HG03097 (cell line): Measurements from ENCODE around the gene SLCO6A1.

Source experiments
- ATAC-seq: cut with Tn5 transposase; IDR thresholded peaks from one replicate; pipeline ENCODE4 v1.9.1; 2021; ENCODE audit not compliant: unreplicated experiment, low FRiP score

The SLCO6A1 gene

DNA sequence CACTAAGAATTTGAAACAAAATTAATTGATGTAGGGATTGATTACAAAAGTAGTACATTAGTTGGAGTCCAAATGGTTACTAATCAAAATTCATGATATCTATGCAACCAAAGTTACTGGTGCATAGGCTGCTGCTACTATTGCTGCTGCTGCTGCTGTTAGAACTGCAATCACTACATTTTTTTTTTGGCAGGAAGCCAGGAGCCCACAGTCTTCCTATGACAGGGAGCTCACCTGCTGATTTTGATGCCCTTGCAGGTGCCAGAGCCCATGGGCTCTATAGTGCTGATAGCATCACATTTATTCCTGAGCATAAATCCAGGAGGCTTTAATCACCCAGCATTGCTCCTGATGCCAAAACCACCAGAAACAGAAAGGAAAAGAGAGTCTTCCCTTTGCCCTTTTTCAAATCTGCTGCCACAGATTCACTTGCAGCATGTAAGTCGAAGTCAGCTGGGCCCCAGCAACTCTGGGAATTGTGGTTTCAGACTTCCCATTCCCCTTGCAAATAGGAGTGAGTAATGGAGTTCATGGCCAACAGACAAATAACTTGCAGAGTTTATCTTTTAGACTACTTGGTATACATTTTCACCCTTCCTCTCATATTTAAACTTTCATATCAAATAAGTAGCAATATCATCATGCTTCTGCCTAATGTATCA, 17.6 kb downstream of the SLCO6A1 start:
- ATAC-seq: no peak

DNA sequence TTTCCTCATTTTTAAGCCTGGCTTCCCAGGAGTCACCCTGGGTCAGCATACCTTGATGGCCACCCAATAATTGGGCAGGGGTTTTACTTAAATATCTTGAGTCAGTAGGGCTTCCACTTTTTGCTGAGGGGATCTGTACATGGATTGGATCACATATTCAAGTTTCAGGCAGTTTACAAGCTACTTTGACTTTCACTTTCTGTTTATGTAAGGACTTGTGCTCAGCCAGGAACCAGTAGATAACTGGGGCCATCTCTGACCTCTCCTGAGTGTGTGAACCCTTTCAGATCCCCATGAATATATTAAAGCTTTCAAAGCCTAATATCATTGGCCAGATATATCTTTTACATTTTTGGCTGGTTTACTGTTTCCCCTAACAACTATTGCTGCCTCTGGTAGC, 45.1 kb downstream of the SLCO6A1 start:
- ATAC-seq: peak; percentile 88

DNA sequence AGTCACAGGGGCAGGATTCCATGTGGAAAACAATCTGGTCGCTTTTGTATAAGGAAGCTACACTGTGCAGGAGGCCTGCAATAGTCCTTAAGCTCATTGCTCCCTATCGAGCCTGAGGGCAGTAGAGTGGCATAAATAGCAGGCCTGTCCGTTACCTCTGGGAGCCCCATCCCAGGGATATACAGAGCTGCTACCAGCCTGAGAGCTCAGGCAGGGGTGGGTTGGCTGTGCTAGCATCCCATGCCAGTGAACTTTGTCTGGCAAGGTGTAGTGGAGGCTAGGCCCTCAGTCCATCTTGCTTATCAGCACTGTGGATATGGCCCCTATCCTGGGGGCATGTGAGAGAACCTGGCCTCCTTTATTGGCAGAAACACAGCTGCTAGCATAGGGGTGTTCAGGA, 47.7 kb downstream of the SLCO6A1 start:
- no peak for ATAC-seq

DNA sequence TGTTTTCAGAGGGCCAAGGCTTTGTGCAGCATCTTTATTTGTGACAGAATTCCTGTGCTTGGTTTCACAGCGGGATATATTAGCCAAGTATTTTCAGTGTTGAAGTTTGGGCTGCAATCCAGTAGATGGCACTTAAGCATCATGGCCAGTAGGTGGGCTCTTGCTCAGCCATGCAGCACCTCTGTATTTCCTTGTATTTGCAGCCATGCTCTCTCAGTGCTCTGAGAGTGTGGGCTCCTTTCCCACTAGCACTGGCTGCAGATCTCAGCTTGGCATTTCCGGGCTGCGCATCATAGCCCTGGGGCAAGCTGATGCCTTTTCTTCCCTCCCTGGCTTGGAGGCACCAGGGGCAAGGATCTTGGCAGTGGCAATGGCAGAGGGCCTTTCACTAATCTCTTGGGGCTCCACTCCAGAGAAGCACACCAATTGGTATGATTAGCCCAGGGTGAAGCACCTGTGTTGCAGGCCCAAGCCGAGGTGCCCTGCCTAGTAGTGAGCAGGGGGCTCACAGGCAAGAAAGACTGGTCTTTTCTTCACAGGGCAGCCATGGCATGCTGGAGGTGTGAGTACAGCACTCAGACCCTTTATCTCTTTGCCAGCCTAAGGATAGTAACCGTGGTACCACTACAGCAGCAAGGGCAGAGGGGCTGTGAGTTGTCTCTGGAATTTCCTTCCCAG, 48.3 kb downstream of the SLCO6A1 start:
- ATAC-seq: no peak

DNA sequence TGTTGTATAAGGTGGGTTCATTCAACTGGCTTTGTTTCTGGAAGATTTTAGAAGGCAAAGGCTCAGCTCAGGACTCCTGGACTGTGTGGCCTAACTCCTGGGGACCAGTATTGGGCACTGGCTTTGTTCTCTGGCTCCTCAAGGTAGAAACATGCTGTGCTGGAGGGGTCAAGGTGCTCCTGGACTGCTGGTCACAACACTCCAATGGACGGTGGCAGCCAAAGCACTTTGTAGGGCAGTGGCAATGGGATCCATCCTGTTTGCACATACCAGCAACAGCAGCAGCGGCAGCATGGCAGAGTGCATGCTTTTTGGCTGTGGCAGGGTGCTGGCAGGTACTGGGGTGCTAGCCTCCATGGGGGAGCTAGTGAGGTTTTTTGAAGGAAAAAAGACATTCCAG, 65.3 kb downstream of the SLCO6A1 start:
- ATAC-seq: no peak

- ATAC-seq: no peak
These were observed 77.2 kb downstream of the SLCO6A1 start for GRCh38 chr5:102421647-102422046.

DNA sequence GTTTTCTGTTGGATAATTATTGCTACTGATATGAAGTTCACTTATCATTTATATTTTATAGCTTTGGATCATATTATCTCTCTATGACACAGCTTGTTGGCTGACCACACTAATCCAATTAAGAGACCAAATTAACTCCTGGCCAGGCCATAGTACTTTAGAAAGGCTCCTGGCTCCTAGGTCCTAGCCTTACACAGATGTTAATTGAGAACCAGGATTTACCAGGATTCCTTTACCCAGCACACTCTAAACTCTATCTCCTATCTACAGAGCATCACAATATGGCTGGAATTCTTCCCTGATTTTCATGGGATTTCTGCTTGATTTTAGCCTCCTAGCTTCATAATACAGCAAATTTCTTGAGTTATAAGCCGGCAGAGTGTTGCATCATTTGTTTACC, 80.3 kb downstream of the SLCO6A1 start:
- ATAC-seq: no peak

DNA sequence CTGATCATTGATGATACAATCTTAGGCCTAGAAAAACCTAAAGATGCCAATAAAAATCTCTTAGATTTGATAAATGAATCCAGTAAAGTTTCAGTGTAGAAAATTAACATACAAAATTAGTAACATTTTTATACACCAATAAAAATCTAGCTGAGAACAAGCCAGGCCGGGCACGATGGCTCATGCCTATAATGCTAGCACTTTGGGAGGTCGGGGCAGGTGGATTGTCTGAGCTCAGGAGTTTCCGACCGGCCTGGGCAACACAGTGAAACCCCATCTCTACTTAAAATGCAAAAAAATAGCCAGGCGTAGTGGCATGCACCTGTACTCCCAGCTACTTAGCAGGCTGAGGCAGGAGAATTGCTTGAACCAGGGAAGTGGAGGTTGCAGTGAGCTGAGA, 84.4 kb downstream of the SLCO6A1 start:
- ATAC-seq: no peak

DNA sequence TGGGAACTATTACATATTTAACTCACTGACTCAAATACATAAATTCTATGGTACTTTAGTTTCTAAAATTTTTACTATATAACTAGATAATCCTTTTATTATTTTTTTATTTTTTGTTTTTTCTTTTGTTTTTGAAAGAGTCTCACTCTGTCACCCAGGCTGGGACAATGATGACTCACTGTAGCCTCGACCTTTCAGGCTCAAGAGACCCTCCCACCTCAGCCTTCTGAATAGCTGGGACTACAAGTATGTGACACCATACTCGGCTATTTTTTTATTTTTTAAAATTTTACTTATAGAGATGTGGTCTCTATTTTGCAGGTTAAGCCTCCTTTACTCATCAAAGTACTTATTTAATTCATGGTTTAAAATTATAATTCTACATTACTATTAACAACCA, 110.6 kb downstream of the SLCO6A1 start:
- no peak for ATAC-seq

DNA sequence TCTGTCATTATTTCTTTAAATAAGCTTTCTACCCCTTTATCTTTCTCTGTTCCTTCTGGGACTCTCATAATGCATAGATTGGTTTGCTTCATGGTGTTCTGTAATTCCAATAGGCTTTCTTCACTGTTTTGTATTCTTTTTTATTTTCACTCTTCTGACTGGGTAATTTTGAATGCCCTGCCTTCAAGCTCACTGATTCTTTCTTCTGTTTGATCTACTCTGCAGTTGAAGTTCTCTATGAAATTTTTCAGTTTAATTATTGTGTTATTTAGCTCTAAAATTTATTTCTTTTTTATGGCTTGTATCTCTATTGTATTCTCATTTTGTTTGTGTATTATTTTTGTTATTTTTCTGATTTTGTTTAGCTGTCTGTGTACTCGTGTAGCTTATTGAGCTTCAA, 113.4 kb downstream of the SLCO6A1 start:
- no peak for ATAC-seq

DNA sequence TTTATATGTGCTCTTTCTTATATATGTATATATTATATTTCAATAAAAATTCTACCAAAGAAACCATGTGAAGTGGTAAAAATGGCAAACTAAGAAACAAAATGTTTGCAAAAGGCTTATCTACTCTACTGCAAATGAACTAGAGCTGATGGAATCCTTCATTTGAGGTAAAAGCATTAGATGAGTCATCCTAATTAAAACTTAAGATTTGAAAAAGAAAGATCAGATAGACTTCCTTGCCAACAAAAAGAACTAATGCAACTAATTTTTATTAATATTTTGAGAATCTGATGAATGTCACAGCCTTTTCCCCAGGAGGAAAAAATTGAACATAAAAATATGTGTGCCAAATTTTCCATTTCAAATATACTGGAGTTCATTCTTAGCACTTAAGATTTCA, 118.6 kb downstream of the SLCO6A1 start:
- ATAC-seq: no peak

GRCh38 chr5:102375876-102376275, 122.9 kb downstream of the SLCO6A1 start:
- no peak for ATAC-seq

DNA sequence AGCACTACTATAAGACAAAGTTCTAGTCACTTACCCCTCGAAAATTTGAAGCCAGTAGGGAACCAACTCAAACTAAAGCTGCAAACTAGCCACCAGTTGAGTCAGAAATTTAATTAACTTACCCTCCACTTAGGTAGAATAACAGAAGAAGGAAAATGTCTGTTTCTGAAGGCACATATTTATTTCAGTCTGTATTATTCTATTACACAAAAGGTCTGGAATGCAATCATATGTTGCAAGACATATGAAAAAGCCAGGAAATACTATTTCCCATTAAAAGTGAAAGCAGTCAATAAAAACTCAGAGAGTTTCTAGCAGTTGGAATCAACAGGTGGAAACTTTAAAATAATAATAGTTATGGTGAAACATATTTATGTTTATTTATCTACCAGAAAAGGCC, 123.5 kb downstream of the SLCO6A1 start:
- no peak for ATAC-seq

DNA sequence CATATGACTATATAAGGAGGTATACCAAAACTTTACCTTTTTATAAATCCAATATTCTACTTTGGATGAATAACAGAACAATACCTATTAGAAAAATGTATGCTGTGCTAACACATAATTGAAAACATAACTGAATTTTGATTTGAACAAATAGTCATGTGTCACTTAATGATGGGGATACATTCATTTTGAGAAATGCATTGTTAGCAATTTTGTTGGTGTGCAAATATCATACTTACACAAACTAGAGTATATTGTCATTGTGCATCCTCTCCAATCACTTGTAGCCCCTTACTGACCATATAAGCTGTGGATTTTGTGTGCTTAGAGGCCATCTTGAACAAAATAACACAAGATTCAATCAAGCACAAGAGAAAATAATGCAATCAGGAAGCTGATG, 130.4 kb downstream of the SLCO6A1 start:
- no peak for ATAC-seq

DNA sequence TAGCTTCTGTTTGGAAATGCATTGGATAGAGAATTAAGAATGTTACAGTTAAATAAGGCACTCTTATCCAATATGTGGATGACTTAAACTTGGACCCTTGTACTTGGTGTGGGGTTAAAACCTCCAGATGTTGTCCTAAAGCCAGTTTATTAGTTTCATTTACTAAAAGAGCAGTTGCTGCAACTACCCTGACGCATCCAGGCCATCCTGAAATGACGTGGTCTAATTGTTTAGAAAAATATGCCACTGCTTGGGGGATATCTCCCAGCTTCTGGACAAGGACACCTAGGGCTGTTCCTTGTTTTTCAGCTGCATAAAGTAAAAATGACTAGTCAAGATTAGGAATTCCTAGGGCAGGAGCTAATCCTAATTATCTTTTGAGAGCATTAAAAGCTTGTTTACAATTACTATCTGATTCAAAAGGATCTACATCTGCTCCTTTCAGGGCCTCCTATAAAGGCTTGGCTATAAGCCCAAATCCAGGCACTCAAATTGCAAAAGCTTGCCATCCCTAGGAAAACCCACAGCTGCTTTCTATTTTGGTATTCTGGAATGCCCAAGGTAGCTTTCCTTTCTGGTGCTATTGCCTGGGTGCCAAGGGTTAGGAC, 157.0 kb downstream of the SLCO6A1 start:
- ATAC-seq: no peak

GRCh38 chr5:102324714-102325113, 174.1 kb downstream of the SLCO6A1 start:
- no peak for ATAC-seq
